Uterus (tissue), 2 donors: ENCODE measurements around the gene GRPR.

Source experiments
- POLR2A ChIP-seq, 2 donors: fragments of 450-650 bp; IDR thresholded peaks; one replicate each; pipeline ENCODE4 v1.6.1; 2016; ENCODE audit warnings: antibody characterized with exemption in 2 of 2, mild to moderate bottlenecking in 1 of 2, moderate library complexity in 1 of 2
- TF ChIP-seq, protein P1 (sequence below), 4 experiments: fragments of 200-600 bp in 2 of 4; fragments of 450-650 bp in 2 of 4; sonication (generic) in 2 of 4; IDR thresholded peaks; one replicate each; pipeline ENCODE4 v1.5.1; 2016 to 2019; ENCODE audit warnings: antibody characterized with exemption in 4 of 4, mild to moderate bottlenecking in 2 of 4, moderate library complexity in 1 of 4

GRCh38 chrX:16136080-16136479 lies 12.7 kb downstream of the GRPR start:
- TF ChIP-seq, protein P1, sequence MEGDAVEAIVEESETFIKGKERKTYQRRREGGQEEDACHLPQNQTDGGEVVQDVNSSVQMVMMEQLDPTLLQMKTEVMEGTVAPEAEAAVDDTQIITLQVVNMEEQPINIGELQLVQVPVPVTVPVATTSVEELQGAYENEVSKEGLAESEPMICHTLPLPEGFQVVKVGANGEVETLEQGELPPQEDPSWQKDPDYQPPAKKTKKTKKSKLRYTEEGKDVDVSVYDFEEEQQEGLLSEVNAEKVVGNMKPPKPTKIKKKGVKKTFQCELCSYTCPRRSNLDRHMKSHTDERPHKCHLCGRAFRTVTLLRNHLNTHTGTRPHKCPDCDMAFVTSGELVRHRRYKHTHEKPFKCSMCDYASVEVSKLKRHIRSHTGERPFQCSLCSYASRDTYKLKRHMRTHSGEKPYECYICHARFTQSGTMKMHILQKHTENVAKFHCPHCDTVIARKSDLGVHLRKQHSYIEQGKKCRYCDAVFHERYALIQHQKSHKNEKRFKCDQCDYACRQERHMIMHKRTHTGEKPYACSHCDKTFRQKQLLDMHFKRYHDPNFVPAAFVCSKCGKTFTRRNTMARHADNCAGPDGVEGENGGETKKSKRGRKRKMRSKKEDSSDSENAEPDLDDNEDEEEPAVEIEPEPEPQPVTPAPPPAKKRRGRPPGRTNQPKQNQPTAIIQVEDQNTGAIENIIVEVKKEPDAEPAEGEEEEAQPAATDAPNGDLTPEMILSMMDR (IDR thresholded peaks at IDR 0.05) = no peak
- no peak for TF ChIP-seq POLR2A (IDR thresholded peaks at IDR 0.05)
